ENCODE measurements around the gene PLD4.
"Not testable (repeated sequence)": the region's sequence is repeated elsewhere in the genome, so short reads cannot be mapped to it uniquely, and the experiment has no call there.

Gene PLD4

GRCh38 chr14:104897330-104898194 is 27.1 kb upstream of the PLD4 start:
- DNase-seq (ENCODE audit: low read depth) = no peak
- no peak overlapping the region for H3K4me3 ChIP-seq (ENCODE audit: control insufficient read depth, low read depth, low read length)
- TF ChIP-seq, protein P1, sequence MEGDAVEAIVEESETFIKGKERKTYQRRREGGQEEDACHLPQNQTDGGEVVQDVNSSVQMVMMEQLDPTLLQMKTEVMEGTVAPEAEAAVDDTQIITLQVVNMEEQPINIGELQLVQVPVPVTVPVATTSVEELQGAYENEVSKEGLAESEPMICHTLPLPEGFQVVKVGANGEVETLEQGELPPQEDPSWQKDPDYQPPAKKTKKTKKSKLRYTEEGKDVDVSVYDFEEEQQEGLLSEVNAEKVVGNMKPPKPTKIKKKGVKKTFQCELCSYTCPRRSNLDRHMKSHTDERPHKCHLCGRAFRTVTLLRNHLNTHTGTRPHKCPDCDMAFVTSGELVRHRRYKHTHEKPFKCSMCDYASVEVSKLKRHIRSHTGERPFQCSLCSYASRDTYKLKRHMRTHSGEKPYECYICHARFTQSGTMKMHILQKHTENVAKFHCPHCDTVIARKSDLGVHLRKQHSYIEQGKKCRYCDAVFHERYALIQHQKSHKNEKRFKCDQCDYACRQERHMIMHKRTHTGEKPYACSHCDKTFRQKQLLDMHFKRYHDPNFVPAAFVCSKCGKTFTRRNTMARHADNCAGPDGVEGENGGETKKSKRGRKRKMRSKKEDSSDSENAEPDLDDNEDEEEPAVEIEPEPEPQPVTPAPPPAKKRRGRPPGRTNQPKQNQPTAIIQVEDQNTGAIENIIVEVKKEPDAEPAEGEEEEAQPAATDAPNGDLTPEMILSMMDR (conservative IDR thresholded peaks at IDR 0.05; ENCODE audit: control insufficient read depth, insufficient read depth, low read depth, low read length) = no peak

- no peak for DNase-seq (ENCODE audit: low read depth)
- H3K4me3 ChIP-seq (ENCODE audit: control insufficient read depth, low read depth, low read length) = no peak overlapping the region
- TF ChIP-seq, protein P1 (conservative IDR thresholded peaks at IDR 0.05; ENCODE audit: control insufficient read depth, insufficient read depth, low read depth, low read length) = no peak
These were observed 26.5 kb upstream of the PLD4 start for GRCh38 chr14:104898195-104898558.

DNA sequence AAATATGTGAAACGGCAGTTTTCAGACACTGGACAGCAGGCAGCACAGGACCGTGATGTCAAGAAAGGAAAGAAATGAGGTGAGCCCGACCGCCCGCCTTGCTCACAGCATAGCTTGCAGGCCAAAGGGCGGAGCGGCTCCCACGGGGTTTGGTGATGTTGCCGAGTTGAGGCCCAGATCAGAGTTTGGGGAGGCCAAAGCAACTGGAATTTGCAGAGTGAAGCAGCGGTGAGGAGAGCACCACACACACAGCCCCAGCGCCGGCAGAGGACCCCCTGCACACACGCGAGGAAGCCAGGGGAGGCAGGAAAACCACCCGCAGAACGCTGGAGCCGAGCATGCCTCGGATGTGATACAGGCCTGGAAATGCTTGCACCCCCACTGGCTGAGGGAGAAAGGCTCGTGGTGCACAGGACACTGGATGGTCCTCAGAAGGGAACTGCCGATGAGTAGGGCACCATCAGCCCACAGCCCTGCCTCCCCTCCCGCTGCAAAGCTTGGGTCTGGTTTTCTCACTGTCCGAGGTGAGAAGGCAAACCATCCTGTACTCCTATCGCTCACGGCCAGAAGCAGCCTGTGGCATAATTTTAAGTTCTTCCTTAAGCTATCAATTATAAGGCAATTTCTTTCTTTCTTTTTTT is 25.7 kb upstream of the PLD4 start:
- DNase-seq (ENCODE audit: low read depth) = peak; percentile 31
- TF ChIP-seq, protein P1 (conservative IDR thresholded peaks at IDR 0.05; ENCODE audit: control insufficient read depth, insufficient read depth, low read depth, low read length) = no peak
- no peak overlapping the region for H3K4me3 ChIP-seq (ENCODE audit: control insufficient read depth, low read depth, low read length)

- H3K4me3 ChIP-seq (ENCODE audit: control insufficient read depth, low read depth, low read length) = no peak overlapping the region
- DNase-seq (ENCODE audit: low read depth) = no peak
- TF ChIP-seq, protein P1 (conservative IDR thresholded peaks at IDR 0.05; ENCODE audit: control insufficient read depth, insufficient read depth, low read depth, low read length) = no peak
These were observed 24.9 kb upstream of the PLD4 start for GRCh38 chr14:104899781-104900180.

GRCh38 chr14:104900639-104901512 is 23.8 kb upstream of the PLD4 start:
- H3K4me3 ChIP-seq (ENCODE audit: control insufficient read depth, low read depth, low read length) = no peak overlapping the region
- TF ChIP-seq, protein P1 (conservative IDR thresholded peaks at IDR 0.05; ENCODE audit: control insufficient read depth, insufficient read depth, low read depth, low read length) = no peak
- DNase-seq (ENCODE audit: low read depth) = no peak

DNA sequence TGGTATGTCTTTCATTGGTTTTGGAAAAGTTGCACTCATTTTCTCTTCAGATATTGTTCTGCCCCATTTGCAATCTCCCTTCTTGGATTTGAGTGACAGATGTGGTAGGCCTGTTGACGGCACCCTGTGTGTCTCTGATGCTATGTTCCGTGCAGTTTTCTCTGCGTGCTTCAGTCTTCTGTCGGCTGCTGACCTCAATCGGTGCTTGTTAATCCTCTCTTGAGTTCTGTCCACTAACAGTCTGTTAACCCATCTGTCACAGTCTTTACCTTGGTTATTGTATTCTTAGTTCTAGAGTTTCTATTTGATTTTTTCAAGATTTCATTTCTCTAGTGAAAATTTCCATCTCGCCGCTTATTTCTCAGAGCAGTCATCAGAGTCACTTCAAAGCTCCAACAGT is 20.7 kb upstream of the PLD4 start:
- no peak for DNase-seq (ENCODE audit: low read depth)
- TF ChIP-seq, protein P1 (conservative IDR thresholded peaks at IDR 0.05; ENCODE audit: control insufficient read depth, insufficient read depth, low read depth, low read length) = no peak
- H3K4me3 ChIP-seq (ENCODE audit: control insufficient read depth, low read depth, low read length) = no peak overlapping the region

GRCh38 chr14:104904650-104905578 is 19.8 kb upstream of the PLD4 start:
- not testable (repeated sequence) for H3K4me3 ChIP-seq (ENCODE audit: control insufficient read depth, low read depth, low read length); DNase-seq (ENCODE audit: low read depth)

DNA sequence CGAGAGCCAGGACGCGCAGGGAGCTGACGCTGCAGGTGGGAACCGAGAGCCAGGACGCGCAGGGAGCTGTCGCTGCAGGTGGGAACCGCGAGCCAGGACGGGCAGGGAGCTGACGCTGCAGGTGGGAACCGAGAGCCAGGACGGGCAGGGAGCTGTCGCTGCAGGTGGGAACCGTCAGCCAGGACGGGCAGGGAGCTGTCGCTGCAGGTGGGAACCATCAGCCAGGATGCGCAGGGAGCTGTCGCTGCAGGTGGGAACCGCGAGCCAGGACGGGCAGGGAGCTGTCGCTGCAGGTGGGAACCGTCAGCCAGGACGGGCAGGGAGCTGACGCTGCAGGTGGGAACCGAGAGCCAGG is 19.1 kb upstream of the PLD4 start:
- DNase-seq (ENCODE audit: low read depth); H3K4me3 ChIP-seq (ENCODE audit: control insufficient read depth, low read depth, low read length): not testable (repeated sequence)
